Activated naive CD4-positive, alpha-beta T cell (primary cell): ENCODE results near the gene STARD13.
"Not testable (repeated sequence)": the region's sequence is repeated elsewhere in the genome, so short reads cannot be mapped to it uniquely, and the experiment has no call there.

Experiments used
- DNase-seq, 4 experiments: peaks; one replicate each; lab custom pipeline; 2025; lab: John Stamatoyannopoulos, UW

STARD13 gene

DNA sequence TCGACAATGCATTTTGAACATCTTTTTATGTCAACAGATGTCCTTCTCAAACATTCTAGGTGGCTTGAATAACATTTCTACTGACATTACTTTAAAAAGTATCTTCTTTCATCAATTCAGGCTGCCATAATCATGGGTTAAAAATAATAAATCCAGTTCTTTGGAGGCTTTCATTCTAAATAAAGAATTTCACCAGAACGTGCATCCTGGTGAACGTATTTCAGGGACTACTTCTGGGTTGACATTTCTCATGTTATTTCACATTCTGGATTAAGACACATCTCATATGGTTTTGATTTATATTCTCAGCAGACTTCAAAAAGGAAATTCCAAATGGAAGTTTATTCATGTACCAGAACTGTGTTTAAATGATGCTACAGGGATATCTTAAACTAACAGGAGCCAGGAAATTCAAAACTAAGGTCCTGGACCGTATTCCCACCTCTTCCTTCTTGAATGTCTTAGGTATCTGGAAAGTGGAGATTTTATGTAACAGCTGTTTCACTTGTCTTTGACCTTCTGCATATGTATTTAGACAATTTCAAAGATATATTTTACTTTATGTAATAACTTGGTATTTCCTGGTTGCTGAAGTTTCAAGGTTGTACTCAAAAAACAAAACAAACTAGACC, 107.2 kb downstream of the STARD13 start:
- no peak for DNase-seq

DNA sequence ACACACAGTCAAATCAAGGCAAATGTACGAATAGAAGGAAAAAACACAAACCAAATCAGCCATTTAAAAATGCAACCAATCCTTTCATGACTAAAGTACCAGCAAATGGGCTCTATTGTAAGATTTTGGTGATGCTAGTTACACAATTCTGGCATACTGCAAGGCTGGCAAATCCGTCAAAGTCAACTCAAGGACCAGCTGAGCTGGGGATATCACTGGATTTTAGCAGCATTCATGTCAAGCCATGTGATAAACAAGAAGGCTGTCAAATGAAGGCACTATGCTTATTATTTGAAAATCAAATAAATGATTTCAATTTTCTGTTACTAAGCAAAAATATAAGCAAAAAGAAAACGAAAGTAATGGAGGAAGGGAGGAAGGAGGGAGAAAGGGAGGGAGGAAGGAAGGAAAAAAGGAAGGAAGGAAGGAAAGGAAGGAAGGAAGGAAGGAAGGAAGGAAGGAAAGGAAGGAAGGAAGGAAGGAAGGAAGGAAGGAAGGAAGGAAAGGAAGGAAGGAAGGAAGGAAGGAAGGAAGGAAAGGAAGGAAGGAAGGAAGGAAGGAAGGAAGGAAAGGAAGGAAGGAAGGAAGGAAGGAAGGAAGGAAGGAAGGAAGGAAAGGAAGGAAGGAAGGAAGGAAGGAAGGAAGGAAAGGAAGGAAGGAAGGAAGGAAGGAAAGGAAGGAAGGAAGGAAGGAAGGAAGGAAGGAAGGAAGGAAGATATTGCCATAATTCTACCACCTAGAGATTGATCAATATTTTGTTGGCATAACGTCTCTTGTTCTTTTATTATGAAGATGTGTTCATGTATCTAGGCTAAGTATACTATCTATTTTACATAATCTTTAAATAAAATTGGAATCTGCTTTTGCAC, 108.0 kb downstream of the STARD13 start:
- not testable (repeated sequence) for DNase-seq

DNA sequence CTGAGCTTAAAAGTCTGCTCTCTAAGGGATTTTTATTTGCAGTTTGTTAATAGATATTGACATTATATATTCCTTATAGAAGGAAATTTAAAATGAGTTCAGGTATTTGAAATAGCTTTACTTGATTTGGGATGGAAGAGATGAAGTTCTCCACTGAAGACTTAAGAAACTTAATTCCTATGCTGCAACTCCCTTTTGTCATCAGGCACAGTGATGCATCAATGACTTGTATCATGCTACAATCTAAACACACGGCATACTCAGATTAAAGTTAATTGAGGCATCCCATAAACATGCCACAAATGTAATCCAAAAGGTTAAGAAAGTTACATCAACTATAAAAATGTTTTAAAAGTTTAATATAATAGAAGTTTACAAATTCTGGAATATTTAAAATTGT, 109.0 kb downstream of the STARD13 start:
- no peak for DNase-seq

DNA sequence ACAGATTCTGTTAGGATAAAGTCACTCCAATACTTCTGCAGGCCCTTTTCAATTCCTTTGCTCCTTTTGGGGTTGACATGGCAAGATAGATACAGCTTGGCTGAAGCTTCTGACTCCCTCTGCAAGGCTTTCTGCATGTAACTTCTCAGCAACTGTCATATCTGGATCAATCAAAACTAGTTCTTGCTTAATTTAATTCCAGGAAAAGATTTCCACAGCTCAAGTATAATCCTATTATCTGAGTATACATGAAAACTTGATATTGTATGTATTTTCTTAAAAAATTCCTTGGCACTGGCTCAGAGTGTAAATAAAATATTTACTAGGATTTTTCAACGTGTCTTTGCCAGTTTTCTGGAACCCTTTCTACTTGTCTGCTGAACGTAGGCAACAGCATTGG, 109.6 kb downstream of the STARD13 start:
- DNase-seq = no peak

DNA sequence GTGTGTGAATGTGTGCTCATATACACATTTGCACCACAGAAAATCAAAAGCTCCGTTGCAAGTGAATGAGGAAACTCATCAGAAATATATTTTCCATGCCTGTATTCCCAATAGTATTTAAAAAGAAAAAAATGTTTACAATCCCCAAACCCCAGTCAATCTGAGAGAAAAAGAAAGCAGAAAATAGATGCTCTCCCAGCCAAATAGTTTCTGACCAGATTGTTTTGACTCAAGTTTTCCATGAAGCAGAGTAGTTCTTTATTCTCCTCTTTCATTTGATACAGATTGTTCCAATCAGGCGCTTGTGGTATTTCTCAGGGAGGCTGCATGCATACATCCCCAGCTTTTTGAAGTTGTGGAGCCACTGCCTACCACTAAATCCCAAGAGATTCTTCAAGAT, 110.6 kb downstream of the STARD13 start:
- no peak for DNase-seq

DNA sequence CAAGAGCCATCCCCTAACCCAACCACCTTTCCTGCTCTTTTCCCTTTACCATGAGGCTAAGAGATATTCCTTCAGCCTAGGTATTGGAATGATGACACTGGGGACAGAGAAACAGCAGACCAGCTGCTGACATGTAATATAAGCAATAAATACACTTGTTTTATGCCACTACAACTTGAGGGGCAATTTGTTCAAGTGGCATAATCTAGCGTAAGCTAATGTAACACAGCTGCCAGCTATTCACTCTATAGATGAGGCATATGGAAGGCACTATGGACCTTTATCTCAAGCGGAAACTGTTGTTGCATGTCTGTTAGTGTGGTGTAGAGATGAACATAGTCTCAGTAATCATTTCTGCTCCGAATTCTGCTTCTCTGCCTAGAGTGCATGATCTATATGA, 111.1 kb downstream of the STARD13 start:
- DNase-seq = no peak

DNA sequence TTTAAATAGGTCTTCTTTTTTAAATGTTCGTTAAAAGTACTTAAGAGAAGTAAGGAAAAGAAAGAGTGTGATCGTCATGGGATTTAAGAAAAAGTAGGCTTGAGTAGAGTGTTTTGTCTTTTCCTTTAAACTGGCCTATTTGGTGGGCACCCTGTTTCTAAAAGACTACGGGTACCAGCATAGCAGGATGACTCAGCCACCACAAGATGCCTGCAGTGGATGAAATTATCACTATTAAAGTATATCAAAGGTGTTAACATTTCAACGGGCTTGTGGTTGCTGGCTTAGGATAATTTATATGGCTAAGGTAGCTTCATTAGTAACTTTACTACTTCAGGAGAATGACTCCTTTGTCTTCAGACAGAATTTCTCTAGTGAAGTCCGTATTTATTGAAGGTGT, 112.6 kb downstream of the STARD13 start:
- no peak for DNase-seq

DNA sequence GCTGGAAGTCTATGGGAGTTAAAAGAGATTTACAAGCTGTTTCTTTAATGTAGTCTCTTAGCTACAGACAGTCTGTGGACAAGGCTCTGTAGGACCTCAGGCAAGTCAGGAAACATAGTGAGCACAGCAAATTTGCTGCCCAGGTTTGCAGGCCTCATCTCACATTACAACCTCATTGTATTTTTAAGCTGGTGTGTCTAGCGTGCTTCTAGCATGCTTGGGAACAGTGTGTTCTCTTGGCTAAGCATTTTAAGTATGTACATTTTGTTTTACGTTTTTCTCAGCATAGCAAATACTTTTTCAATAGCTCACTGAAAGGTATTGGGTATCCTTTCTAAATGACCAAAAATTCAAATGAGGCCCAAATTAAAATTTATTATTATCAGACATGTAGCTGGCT, 113.2 kb downstream of the STARD13 start:
- DNase-seq = no peak

DNA sequence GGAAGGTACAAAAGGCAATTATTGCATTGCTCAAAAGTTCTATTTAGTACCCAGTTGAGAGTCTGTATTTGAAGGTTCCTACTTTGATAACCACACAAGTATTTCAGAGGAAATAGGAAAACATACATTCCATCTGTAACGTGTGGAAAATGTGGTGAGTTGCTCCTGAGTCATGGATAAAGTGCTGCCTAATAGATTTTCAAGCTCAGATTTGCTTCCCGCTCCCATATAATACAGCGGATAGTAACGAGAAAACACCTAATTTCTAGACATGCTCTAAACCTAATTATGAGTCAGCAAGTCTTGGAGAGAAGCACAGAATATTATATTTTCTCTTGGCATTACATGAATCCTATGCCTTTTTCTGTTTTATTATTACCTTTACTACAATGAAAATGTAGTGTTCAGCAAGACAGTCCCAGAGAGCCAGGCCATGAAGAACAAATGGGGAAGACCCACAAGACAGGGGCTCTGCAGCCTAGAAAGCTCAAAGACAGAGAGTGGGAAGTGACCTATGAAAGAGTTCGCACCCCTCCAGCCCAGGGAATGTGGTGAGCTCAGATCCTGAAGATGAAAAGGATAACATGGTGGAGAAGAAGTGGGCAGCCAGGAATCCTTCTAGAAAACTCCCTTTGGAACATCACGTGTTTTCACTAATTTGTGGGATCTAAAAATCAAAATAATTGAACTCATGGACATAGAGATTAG, 116.1 kb downstream of the STARD13 start:
- DNase-seq = no peak

DNA sequence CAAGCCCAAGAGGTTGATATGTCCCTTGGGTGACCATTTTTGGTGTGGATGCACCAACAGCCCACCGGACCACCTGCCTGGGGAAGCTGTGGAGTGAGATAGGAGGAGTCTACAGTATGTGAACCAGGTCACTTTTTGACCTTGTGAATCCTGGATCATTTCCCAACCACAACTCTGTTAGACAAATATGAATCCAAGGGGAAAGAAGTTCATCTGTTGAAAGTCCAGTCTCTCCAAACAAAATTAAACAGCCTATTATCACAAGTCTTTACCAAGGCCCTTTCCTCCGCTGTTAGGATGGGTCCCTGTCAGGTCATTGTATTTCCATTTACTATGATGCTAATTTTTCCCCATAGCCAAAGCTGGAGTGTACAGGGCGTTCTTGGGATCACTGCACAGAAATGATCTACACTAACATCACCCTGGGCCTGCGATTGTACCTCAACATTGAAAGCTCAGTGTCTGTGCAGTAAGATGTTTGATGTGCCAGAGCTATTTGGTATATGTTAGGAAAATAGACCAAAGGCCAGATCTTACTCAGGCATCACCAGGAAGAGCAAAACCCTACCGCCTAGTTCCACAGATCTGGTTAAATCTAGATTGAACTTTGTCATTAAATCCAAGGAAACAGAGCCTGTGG, 117.1 kb downstream of the STARD13 start:
- no peak for DNase-seq

DNA sequence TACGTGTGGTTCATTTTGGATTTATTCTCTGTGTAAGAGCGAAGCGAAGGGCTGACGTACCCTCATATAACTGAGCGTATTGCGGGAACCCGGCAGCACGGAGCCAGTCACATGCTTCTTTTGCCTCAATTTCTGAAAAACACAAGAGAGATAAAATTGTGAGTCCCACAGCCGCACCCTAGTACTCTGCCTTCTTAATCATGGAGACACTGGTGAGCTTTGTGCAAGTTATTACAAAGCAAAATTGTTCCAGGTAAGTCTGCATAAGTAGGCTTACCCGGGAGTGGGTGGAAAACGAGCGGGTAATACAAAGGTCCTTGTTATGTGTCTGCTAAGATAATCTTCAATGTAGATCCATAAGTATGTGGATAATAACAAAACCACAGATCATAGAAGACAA, 118.1 kb downstream of the STARD13 start:
- DNase-seq = no peak

DNA sequence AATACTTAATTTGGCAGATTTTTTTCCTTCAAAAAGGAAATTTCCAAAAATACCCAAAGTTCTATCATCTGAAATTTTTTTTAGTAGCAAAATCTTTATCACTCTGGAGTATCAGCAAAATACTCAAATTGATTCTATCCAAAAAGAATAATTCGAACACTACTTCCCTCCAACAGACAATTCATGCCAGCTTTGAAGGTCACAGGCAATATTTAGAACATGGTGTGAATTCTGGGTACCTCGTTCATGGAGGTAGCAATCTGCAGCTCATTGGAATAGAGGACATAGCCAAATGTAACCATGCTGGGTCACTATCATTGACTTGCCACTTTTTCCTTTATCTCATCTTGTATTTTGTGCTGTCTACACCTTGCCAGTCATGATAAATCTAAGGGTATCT, 119.8 kb downstream of the STARD13 start:
- no peak for DNase-seq

DNA sequence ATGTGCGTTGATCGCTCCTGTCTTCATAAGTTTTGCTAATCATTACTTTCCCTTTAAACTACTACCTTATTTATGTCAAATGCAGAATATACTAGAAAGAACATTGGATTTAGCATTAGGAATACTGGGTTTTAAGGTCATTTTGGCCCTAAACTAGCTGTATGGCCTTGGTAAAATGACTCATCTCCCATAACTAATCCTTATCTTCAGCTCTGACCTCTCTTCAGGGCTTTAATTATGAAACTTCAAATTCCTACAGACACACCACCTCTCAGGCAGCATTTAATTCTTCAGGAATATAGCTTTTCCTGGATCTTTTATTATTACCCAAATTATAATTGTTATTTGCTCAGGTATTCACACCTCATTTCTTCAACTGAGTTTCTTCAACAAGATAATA, 121.2 kb downstream of the STARD13 start:
- DNase-seq = no peak

DNA sequence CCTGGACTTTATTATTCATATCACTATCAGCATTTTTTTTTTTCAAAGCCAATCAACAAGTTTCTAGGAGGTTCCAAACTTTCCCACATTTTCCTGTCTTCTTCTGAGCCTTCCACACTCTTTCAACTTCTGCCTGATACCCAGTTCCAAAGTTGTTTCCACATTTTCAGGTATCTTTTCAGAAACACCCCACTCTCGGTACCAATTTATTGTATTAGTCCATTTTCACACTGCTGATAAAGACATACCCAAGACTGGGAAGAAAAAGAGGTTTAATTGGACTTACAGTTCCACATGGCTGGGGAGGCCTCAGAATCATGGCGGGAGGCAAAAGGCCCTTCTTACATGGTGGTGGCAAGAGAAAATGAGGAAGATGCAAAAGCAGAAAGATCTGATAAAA, 122.8 kb downstream of the STARD13 start:
- DNase-seq = not testable (repeated sequence)

DNA sequence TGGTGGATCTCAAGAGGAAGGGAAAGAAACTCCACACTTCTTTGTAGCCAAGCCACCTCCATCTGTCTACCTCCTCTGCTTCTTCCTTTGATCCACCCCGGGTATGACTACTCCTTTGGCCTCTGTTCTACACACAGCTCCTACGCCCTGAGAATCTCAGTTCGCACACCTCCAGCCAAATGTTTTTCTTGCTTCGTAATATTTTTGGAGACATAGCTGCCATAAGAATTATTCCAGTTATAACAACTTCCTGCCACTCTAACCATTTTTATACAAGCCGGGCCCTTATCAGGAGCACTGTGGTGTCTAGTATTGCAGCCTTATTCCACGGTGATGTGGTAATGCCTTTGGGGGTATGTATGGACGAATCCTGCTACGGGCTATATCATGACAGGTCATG, 126.7 kb downstream of the STARD13 start:
- no peak for DNase-seq

DNA sequence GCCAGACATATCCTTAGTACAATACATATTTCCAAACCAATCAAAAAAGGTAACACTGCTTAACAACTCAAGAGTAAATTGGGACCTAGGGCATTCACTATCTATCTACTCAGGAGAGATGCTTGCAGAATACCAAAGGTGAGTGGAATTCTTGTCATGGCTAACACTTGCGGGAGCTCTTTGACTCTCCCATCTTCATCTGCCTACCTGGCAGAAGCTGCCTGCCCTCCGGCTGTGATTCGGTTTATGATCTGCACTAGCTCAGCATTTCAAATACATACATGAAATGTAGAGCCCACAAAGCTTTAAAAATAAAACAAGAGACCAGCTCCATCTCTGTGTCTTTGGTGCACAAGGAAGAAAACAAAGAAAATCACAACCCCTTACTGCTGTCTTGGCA, 127.3 kb downstream of the STARD13 start:
- no peak for DNase-seq

DNA sequence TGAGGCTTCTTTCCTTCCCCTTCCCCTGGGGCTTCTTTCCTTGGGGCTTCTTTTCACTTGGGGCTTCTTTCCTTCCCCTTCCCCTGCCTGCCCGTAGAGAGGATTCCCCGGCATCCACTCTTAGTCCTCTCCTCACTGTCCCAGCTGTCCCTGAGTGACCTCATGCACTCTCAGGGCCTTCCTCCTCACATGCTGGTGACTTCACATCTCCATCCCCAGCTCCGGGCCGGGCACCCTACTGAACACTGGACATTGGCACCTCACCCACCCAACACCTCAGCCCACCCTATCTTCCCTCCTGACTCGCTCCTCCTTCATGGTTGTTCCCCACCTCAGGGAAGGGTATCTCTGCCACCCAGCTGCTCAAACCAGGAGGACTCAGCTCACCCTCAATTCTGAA, 130.6 kb downstream of the STARD13 start:
- DNase-seq = no peak

DNA sequence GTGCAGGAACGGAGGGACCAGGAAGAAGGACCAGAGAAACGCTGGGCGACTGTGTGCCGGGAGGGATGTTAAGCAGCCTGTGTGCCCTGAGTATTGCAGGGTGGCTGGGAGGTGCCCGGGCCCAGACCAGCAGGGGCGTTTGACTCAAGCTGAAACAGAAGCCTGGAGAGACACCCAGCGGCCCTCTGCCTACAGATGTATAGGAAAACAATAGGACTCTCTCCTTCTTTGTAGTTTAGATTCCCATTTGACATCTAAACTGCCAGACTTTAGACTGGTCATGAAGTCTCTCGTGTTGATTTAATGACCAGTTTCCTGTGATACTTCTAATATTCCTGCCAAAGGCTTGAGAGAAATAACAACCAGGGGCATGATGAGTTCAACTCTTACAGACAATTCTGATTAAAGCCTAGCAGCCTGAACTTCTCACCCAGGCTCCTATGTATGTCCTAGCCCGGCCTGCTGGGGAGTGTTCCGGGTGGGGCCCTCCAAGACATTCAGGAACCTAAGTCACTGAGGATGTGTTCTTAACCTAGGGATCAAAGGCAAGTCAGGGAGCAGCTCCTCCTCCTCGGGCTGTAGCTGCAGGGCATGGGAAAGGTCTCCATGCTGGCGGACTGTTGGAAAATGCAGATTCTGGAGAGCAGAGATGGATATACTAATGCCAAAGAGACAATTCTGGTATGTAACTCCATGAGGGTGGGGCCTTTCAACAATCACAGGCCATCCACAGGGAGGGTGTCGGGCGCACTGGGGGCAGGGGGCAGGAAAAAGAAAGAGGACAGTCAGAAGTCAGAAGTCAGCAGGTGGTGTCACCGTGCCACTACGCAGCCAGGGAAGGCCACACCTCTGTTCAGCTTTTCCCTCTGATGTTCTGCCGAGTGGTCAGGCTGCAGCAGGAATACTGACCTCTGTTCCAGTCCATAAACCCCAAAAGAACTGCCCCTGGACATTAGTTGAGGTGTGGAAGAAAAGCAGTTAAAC, 131.8 kb downstream of the STARD13 start:
- DNase-seq = no peak

DNA sequence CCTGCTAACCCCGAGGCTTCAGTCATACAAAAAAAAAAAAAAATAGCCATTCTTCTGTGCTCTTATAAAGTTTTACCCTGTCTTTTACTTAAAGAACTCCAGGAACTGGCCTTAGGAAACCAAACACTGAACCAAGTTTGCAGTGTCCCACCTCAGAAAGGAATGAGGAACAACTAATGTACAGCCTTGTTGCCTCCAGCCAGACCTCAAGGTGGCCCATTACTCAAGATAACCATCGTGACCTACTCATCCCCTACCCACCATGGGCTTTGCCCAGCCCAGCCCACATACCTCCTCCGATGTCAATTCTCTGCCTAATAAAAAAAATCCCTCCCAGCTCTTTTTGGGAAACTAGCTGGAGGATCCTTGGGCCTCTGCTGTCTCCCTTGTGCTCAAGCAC, 133.2 kb downstream of the STARD13 start:
- DNase-seq = no peak

DNA sequence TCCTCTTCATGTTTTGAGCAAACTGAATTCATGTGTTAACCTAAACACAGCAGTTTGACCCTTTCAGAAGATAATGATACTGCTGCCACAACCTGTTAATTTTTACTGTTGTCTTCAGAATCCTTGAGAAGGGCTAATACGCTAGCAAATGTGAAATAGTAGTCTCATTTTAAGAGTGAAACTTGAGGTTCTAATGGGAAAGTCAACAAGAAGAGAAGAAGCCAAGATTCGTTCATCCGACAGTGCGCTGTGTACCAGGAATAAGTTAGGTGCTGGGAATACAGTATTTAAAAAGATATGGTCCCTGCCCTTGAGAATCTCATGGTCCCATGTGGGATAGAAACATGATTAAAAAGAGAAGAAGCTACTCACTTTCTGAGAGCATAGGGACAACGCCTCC, 134.9 kb downstream of the STARD13 start:
- no peak for DNase-seq

DNA sequence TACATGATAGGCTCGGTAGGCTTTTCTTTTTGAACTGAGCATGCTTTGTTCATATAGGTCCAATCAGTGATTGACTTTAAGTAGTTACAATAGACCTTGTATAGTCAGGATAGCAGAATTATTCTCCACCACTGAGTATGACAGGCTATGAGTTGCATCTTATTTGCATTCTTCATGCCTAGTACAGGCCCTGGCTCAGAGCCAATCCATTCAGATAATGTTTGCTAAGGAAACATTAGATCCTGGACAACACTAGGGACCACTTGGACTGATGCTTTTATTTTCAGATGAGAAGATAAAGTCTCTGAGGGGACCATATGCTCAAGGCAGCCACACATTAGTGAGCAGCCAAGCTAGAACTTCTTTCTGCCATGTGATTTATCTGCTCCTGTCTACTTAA, 135.4 kb downstream of the STARD13 start:
- no peak for DNase-seq
